Sigmoid colon (tissue), 7 donors: ENCODE data around the gene SNCAIP. TPM values are rescaled to one million over a fixed set of nuclear protein-coding genes. Genes with fewer than 3 reads are reported as not detected.
A peak's percentile ranks its signal among the peaks of the same experiment; 100 is the strongest.

ENCODE experiments used
- DNase-seq: peaks from one replicate; pipeline ENCODE4 v3.0.0-alpha.2; 2019
- H3K27ac ChIP-seq, 4 donors: fragments of 200-600 bp; sonication (generic); one replicate each; pipeline ENCODE4 v1.5.1; 2016 to 2019; ENCODE audit warnings: mild to moderate bottlenecking in 1 of 4
- H3K27me3 ChIP-seq, 3 donors: fragments of 200-600 bp; sonication (generic); one replicate each; pipeline ENCODE4 v1.5.1; 2019; ENCODE audit warnings: mild to moderate bottlenecking in 1 of 3
- H3K36me3 ChIP-seq, 4 donors: fragments of 200-600 bp; sonication (generic); one replicate each; pipeline ENCODE4 v1.5.1; 2016 to 2019
- H3K4me1 ChIP-seq, 4 donors: fragments of 200-600 bp; sonication (generic); one replicate each; pipeline ENCODE4 v1.5.1; 2017 to 2019
- H3K4me3 ChIP-seq, 4 donors: fragments of 200-600 bp; sonication (generic); one replicate each; pipeline ENCODE4 v1.5.1; 2017 to 2019; ENCODE audit warnings: mild to moderate bottlenecking in 2 of 4, moderate library complexity in 1 of 4
- H3K9me3 ChIP-seq, 4 donors: fragments of 200-600 bp in 3 of 4; sonication (generic) in 3 of 4; one replicate each; pipeline versions ENCODE4 v1.5.1 to v1.6.1; 2013 to 2019
- CTCF ChIP-seq, 4 experiments: fragments of 450-650 bp in 3 of 4; fragments of 200-600 bp in 1 of 4; IDR thresholded peaks; one replicate each; pipeline ENCODE4 v1.5.1; 2016 to 2019; ENCODE audit warnings: antibody characterized with exemption in 4 of 4, mild to moderate bottlenecking in 3 of 4, moderate library complexity in 2 of 4
- EP300 ChIP-seq, 4 donors: sonication (generic); formaldehyde crosslinking; IDR thresholded peaks; one replicate each; pipeline ENCODE4 v1.6.1; 2017; ENCODE audit warnings: antibody characterized with exemption in 4 of 4
- POLR2A ChIP-seq, 2 donors: fragments of 450-650 bp; IDR thresholded peaks; one replicate each; pipeline ENCODE4 v1.6.1; 2016; ENCODE audit warnings: antibody characterized with exemption in 2 of 2, mild to moderate bottlenecking in 2 of 2, moderate library complexity in 2 of 2
- POLR2AphosphoS5 ChIP-seq, 4 donors: sonication (generic); formaldehyde crosslinking; IDR thresholded peaks; one replicate each; pipeline ENCODE4 v1.6.1; 2017; ENCODE audit warnings: antibody characterized with exemption in 4 of 4
- WGBS, 2 donors: extraction: QIAGEN DNeasy Blood & Tissue Kit; methylation state at CpG; one replicate each; pipeline ENCODE4 v1.1.7; 2013; 5-methylcytosine and 5-hydroxymethylcytosine counted together
- intact Hi-C: fragments of 100-400 bp; cut with DNase I; formaldehyde crosslinking; loops from one replicate; pipeline ENCODE4 v1.15.1; 2023
- polyA plus RNA-seq, 3 donors: library from polyadenylated mRNA; stranded (reverse); fragments of 200-250 nt; gene quantifications; one replicate each; pipeline ENCODE4 v1.2.3, GENCODE V29; 2013
- total RNA-seq, 4 donors: library from RNA; depleted of rRNA; stranded (reverse); fragments of >200 nt; gene quantifications; one replicate each; pipeline ENCODE4 v1.1.0, GENCODE V29; 2016
- donor health status: healthy with polysubstance abuse.
- donor health status: Bipolar disorder and iron deficiency.
- donor health status: healthy.

Gene SNCAIP
- total and polyA plus RNA-seq, 7 donors: 1.2 to 4.3 (median 3.2) TPM; not detected in 1

- H3K27me3 ChIP-seq: no peaks in the 10 kb centered on the region
- H3K36me3 ChIP-seq: no peaks in the 10 kb centered on the region
- intact Hi-C loops: loop anchor here (5.0 kb wide), 1 partner anchor 976 kb away; no protein-coding TSS in a partner anchor
- no peak for TF ChIP-seq CTCF (IDR thresholded peaks at IDR 0.05)
- TF ChIP-seq EP300 (IDR thresholded peaks at IDR 0.05): peak in 3 of 4 donors; percentile 16 to 58 (median 26)
- TF ChIP-seq POLR2AphosphoS5 (IDR thresholded peaks at IDR 0.05): peak; percentile 63 to 73 (median 69)
- peak overlapping the region in 3 of 4 donors; percentile 47 to 70 (median 67) for H3K27ac ChIP-seq
- no peak for DNase-seq
- H3K4me3 ChIP-seq: no peak overlapping the region
- H3K9me3 ChIP-seq: no peaks in the 10 kb centered on the region
- 80 to 88% methylated on average over 3 of the region's 3 CpGs for WGBS, 2 donors
- H3K4me1 ChIP-seq: peaks cover 0 to 32% (median 25%) of the 10 kb centered on the region in 4 donors
These were observed 73.8 kb downstream of the SNCAIP start for GRCh38 chr5:122385808-122386207.

- Histone ChIP-seq H3K27ac (no peak overlapping the region), H3K27me3 (no peaks in the 10 kb centered on the region), H3K4me3 (no peak overlapping the region), H3K9me3 (no peaks in the 10 kb centered on the region), H3K4me1 (peaks cover 0 to 49% (median 42%) of the 10 kb centered on the region in 4 donors), H3K36me3 (no peaks in the 10 kb centered on the region)
- intact Hi-C loops: loop anchor here (5.0 kb wide), 1 partner anchor 78 kb away; the partner anchor contains the start of gene SNCAIP
- 89 to 97% methylated on average over 7 of the region's 7 CpGs for WGBS, 2 donors
- no peak for DNase-seq
- no peak for TF ChIP-seq POLR2AphosphoS5 (IDR thresholded peaks at IDR 0.05)
- TF ChIP-seq CTCF (IDR thresholded peaks at IDR 0.05): no peak
- no peak for TF ChIP-seq EP300 (IDR thresholded peaks at IDR 0.05)
- no peak for TF ChIP-seq POLR2A (IDR thresholded peaks at IDR 0.05)
These were observed 78.1 kb downstream of the SNCAIP start for GRCh38 chr5:122390154-122390553.

GRCh38 chr5:122390694-122391093 is 78.7 kb downstream of the SNCAIP start:
- H3K9me3 ChIP-seq: no peaks in the 10 kb centered on the region
- H3K4me3 ChIP-seq: no peak overlapping the region
- no peak for DNase-seq
- TF ChIP-seq POLR2AphosphoS5 (IDR thresholded peaks at IDR 0.05) (no peak), CTCF (IDR thresholded peaks at IDR 0.05) (no peak), POLR2A (IDR thresholded peaks at IDR 0.05) (no peak), EP300 (IDR thresholded peaks at IDR 0.05) (no peak)
- H3K27me3 ChIP-seq: no peaks in the 10 kb centered on the region
- intact Hi-C loops: loop anchor here (5.0 kb wide), 1 partner anchor 78 kb away; the partner anchor contains the start of gene SNCAIP
- 89 to 91% methylated on average over 3 of the region's 3 CpGs for WGBS, 2 donors
- no peak overlapping the region for H3K27ac ChIP-seq
- H3K4me1 ChIP-seq: peaks cover 0 to 43% (median 37%) of the 10 kb centered on the region in 4 donors
- no peaks in the 10 kb centered on the region for H3K36me3 ChIP-seq

- DNase-seq: no peak
- no peak overlapping the region for H3K27ac ChIP-seq
- TF ChIP-seq EP300 (IDR thresholded peaks at IDR 0.05): no peak
- TF ChIP-seq POLR2A (IDR thresholded peaks at IDR 0.05): no peak
- no peak for TF ChIP-seq POLR2AphosphoS5 (IDR thresholded peaks at IDR 0.05)
- TF ChIP-seq CTCF (IDR thresholded peaks at IDR 0.05): no peak
- H3K27me3 ChIP-seq: no peaks in the 10 kb centered on the region
- no peaks in the 10 kb centered on the region for H3K36me3 ChIP-seq
- 87 to 88% methylated on average over 3 of the region's 3 CpGs for WGBS, 2 donors
- intact Hi-C loops: loop anchor here (5.0 kb wide), 1 partner anchor 79 kb away; the partner anchor contains the start of gene SNCAIP
- H3K4me1 ChIP-seq: peaks cover 0 to 34% (median 28%) of the 10 kb centered on the region in 4 donors
- no peaks in the 10 kb centered on the region for H3K9me3 ChIP-seq
- no peak overlapping the region for H3K4me3 ChIP-seq
These were observed 79.6 kb downstream of the SNCAIP start for GRCh38 chr5:122391621-122392020.

GRCh38 chr5:122392224-122392623 is 80.2 kb downstream of the SNCAIP start:
- Histone ChIP-seq H3K9me3 (no peaks in the 10 kb centered on the region), H3K4me3 (no peak overlapping the region), H3K36me3 (no peaks in the 10 kb centered on the region), H3K4me1 (peaks cover 0 to 31% (median 26%) of the 10 kb centered on the region in 4 donors), H3K27me3 (no peaks in the 10 kb centered on the region), H3K27ac (peak overlapping the region in 1 of 4 donors; percentile 21)
- no peak for DNase-seq
- intact Hi-C loops: loop anchor here (5.0 kb wide), 1 partner anchor 80 kb away; the partner anchor contains the start of gene SNCAIP
- TF ChIP-seq EP300 (IDR thresholded peaks at IDR 0.05) (no peak), CTCF (IDR thresholded peaks at IDR 0.05) (no peak), POLR2AphosphoS5 (IDR thresholded peaks at IDR 0.05) (no peak), POLR2A (IDR thresholded peaks at IDR 0.05) (no peak)
- 87 to 93% methylated on average over 2 of the region's 2 CpGs for WGBS, 2 donors
